GM18873 (cell line): ENCODE data around the gene MMP17.

Experiments used
- ATAC-seq: cut with Tn5 transposase; IDR thresholded peaks from one replicate; pipeline ENCODE4 v1.9.1; 2021; ENCODE audit warnings: mild to moderate bottlenecking, moderate library complexity, moderate number of reproducible peaks; ENCODE audit not compliant: unreplicated experiment, low FRiP score

Gene MMP17

DNA sequence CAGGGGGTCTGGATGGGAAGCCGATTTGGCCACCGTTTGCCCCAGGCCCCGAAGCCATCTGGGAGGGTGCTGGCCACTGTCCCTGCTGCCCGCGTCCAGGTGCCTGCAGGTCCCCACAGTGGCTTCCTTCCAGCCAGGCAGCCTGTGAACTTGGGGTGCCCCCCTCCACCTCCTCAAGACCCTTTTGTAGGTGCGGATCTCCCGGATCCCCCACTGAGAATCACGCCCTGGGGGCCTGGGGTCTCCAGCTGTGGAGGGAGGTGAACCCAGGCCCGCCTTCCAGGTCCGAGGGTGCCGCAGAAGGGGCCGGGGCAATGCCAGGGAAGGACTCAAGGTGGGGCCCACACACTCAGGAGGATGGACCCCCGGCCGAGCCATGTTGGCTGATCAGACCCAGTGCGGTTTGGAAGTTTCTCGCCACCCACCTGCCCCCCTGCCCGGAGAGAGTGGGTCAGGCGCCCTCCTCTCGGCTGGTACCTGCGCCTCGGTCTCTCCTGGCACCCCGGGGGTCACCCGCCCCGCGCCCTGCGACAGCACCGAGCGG is 1.7 kb downstream of the MMP17 start:
- no peak for ATAC-seq

DNA sequence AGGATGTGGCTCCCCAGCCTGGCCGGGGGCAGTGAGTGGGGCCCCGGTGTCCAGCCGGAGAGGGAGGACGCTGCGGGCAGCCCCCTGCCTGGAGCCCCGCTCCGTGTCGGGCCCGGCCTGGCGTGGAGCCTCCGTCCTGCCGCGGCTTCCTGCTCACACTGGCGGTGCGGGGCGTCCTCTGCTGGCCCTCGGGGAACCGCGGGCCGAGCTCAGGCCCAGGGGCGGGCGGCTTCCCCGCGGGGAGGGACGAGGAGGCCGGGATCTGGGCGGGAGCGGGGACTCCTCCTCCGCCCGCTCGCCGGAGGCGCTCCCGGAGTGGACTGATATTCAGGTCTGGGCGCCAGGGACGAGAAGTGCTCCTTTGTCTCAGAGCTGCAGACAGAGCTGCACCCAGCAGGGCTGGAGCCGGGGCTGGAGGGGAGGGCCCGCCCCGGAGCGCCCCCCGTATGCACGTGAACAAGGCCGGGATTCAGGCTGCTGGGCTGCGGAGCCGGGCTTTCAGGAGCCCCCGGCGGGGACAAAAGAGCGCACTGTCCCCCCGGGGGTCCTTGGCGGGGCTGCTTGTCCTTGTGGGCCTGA is 2.2 kb downstream of the MMP17 start:
- ATAC-seq = no peak

DNA sequence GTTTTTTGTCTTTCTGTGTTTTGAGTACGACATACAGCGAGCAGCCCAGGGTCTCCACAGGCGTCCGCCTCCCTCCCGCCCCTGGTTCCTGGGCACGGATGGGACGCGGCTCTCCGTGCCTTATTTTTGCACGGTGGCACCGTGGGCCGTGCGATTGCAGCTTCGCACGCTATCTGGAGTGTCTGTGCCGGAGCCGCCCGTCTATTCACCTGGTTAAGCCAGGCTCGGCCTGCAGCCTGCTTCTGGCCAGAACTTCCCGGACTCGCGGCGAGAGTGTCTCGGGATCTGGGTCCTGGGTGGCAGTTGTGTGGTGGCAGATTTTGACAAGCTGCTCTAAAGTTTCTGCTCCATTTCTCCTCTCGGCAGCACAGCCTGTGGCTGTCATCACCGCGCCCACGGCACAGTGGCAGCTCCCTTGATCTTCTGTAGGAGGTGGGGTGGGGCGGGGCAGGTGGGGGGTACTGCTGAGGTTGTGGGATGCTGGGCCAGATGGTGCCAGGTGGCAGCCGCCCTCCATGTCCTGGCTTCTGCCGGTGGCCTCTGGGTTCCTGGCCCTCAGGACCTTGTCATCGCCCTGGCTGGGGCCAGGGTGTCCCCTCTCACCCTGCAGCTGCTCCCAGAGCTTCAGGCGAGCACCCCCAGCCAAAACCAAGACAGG is 2.9 kb downstream of the MMP17 start:
- no peak for ATAC-seq

DNA sequence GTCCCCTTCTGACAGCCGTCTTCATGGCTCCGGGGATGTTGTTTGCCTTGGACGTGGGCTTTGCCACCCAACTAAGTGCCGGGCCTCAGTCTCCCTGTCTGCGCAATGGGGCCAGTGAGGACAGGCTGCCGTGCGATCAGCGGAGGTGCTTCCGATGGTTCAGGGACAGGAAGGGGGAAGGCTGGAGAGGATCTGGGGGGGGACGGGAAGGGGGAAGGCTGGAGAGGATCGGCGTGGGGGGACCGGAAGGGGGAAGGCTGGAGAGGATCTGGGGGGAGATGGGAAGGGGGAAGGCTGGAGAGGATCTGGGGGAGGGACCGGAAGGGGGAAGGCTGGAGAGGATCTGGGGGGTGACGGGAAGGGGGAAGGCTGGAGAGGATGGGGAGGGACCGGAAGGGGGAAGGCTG is 3.4 kb downstream of the MMP17 start:
- ATAC-seq = no peak

DNA sequence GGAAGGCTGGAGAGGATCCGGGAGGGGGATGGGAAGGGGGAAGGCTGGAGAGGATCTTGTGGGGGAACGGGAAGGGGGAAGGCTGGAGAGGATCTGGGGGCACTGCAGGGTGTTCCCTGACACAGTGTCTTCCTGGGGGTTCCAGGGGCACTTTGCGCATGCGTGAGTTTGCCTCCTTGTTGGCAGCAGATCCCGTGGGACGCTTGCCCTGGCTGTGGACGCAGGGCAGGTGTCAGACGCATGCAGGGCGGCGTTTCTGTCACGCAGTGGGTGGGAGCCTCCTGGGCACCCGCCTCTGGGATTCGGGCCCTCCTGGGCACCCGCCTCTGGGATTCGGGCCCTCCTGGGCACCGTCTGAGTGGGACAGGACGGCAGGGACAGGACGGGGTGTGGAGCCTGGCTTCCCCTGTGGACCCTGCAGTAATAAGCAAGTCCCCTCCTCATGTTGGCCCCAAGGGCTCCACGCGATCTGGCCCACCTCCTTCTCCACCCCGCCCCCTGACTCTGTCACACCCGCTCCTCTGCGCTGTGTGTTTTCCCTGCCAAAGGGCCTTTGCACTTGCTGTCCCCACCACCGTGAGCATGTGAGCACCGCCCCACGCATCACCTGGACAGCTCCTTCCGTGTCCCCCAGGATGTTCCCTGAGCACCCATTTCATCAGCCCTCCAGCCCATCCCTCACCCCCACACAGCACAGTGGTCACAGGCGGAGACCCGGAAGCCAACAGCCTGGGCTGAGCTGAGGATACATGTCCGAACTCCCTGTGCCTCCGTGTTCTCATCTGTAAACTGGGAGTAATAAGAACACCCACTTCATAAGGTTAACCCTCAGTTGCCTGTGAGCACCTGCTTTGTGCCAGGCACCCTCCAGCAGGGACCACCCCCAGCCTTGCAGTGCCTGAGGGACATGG is 4.4 kb downstream of the MMP17 start:
- ATAC-seq = no peak

- no peak for ATAC-seq
These were observed 5.2 kb downstream of the MMP17 start for GRCh38 chr12:131833288-131833895.

DNA sequence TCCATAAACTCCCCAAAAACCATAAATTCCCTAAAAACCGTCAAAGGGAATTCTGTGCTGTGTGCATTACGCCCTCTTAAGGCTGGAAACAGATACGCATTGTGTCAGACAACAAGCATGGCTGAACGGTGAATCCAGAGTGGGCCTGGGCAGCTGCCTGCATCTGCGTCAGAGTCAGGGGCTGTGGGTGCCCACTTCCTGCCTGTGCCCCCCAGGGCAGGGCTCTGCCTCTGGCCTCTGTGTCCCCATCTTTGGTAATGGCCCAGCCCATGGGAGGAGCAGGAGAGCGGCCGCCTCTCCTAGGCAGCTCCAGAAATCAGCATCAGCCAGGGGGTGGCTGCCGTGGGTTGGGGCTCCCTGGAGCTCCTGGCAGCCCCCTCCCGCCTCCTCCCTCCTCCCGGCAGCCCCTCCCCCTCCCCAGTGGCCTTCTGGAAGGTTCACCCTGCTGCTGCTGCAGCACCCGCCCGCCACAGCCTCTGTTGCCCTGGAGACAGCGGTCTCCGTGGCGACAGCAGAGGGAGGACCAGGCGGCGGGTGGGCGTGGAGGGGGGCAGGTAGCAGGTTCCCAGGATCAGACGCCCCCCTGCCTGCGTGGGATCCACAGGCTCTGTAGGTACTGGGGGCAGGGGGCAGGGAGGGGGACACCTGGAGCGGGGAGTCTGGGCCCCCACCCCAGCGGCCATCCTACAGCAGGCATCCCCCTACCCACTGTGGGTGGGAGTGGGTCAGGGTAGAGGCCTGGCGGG is 5.9 kb downstream of the MMP17 start:
- no peak for ATAC-seq

GRCh38 chr12:131834798-131835615 is 6.8 kb downstream of the MMP17 start:
- ATAC-seq = no peak

GRCh38 chr12:131835616-131836171 is 7.5 kb downstream of the MMP17 start:
- ATAC-seq = no peak

GRCh38 chr12:131836193-131836592 is 8.0 kb downstream of the MMP17 start:
- ATAC-seq = no peak

DNA sequence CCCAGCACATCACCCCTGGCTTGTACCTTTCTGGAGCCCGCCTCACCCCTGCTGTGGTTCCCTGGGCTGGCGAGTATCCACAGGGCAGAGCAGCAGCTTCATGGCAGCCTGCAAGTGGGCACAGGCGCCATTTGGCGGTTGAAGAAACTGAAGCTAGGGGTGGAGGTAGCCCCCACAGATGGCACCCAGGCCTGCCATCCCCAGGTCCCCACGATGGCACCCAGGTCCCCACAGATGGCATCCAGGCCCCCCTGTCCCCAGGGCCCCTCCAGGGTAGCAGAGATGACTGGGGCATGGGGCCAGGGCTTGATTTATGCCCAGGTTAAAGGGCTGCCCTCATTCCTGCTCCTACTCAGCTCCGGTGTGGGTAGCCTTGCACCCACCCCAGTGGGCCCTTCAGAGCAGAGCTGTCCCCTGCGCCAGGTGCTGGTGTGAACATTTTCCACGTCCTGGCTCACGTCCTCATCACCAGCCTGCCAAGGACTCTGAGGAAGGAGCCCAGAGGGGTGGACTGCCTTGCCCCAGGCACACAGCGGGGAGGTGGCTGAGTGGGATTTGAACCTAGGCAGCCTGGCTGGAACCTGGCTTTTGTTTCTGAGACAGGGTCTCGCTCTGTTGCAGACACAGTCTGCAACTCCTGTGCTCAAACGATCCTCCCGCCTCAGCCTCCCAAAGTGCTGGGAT is 8.7 kb downstream of the MMP17 start:
- no peak for ATAC-seq

- no peak for ATAC-seq
These were observed 12.6 kb downstream of the MMP17 start for GRCh38 chr12:131840643-131841416.

DNA sequence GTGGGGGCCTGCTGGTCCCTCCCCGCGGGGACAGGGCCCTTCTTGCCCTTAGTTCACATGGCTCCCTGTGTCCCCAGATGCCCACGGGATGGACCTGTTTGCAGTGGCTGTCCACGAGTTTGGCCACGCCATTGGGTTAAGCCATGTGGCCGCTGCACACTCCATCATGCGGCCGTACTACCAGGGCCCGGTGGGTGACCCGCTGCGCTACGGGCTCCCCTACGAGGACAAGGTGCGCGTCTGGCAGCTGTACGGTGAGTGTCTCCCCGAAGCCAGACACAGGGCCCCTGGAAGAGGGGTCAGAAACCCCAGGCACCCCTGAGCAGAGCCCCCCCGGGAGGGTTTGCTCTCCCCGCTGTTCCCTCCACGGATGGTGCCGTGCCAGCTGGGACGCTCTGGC is 13.4 kb downstream of the MMP17 start:
- ATAC-seq = no peak

GRCh38 chr12:131842169-131842568 is 14.0 kb downstream of the MMP17 start:
- ATAC-seq = no peak

- no peak for ATAC-seq
These were observed 15.3 kb downstream of the MMP17 start for GRCh38 chr12:131843527-131843926.

- no peak for ATAC-seq
These were observed 15.9 kb downstream of the MMP17 start for GRCh38 chr12:131844140-131844539.

DNA sequence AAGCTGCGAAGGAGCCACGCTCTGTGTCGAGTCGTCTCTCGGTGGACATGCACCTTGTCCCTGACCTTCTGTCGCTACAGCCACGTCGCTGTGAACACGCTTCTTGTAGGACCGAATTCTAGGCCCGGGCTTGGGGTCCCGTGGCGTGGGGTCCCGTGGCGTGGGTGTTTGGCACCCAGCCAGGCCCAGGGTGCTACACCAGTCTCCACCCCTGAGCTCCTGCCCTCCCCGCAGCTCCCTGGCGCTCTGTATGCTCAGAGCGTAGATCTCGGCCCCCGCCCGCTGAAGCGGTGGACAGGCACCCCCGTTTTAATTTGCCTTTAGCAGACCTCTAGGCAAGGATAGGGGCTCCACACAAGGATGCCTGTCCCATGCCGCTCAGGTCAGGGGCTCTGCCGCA is 16.5 kb downstream of the MMP17 start:
- ATAC-seq = no peak

DNA sequence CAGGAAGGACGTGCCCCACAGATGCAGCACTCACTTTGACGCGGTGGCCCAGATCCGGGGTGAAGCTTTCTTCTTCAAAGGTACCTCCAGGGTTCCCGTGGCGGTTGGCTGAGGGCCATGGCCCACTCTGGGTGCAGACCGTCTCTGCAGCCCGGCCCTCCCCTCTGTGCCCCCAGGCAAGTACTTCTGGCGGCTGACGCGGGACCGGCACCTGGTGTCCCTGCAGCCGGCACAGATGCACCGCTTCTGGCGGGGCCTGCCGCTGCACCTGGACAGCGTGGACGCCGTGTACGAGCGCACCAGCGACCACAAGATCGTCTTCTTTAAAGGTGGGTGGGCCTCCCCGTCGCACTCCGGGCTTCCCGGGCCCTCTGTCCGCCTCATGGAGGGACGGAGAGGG is 16.9 kb downstream of the MMP17 start:
- ATAC-seq = no peak
